Activated CD8-positive, alpha-beta memory T cell treated with anti-CD3 and anti-CD28 coated beads, Interleukin-2, amount 50 U/mL, for 1 hour (primary cell): ENCODE results near the gene NPR2.

Experiments
- DNase-seq: peaks from one replicate; pipeline ENCODE4 v3.0.0-alpha.2; 2020; ENCODE audit errors: extremely low read depth

NPR2 gene

GRCh38 chr9:35832814-35833213, 41.4 kb downstream of the NPR2 start:
- no peak for DNase-seq

- DNase-seq, result no peak
Measured at GRCh38 chr9:35834260-35835215, 43.1 kb downstream of the NPR2 start.

GRCh38 chr9:35835216-35835632, 43.8 kb downstream of the NPR2 start:
- no peak for DNase-seq

- no peak for DNase-seq
Measured at GRCh38 chr9:35835766-35836165, 44.4 kb downstream of the NPR2 start.

GRCh38 chr9:35836595-35836994, 45.2 kb downstream of the NPR2 start:
- no peak for DNase-seq

GRCh38 chr9:35839926-35840325, 48.5 kb downstream of the NPR2 start:
- no peak for DNase-seq

- no peak for DNase-seq
Measured at GRCh38 chr9:35840881-35841644, 49.7 kb downstream of the NPR2 start.

GRCh38 chr9:35841645-35841900, 50.2 kb downstream of the NPR2 start:
- DNase-seq, result no peak

- DNase-seq, result no peak
Measured at GRCh38 chr9:35842020-35842745, 50.8 kb downstream of the NPR2 start.

- no peak for DNase-seq
Measured at GRCh38 chr9:35842795-35843194, 51.4 kb downstream of the NPR2 start.

GRCh38 chr9:35844628-35845270, 53.4 kb downstream of the NPR2 start:
- DNase-seq, result peak; percentile 12

GRCh38 chr9:35845824-35846771, 54.7 kb downstream of the NPR2 start:
- DNase-seq, result no peak

GRCh38 chr9:35847792-35848572, 56.6 kb downstream of the NPR2 start:
- DNase-seq, result no peak

GRCh38 chr9:35852267-35852815, 61.0 kb downstream of the NPR2 start:
- DNase-seq, result no peak

- no peak for DNase-seq
Measured at GRCh38 chr9:35852876-35853865, 61.8 kb downstream of the NPR2 start.

GRCh38 chr9:35854091-35854762, 62.8 kb downstream of the NPR2 start:
- DNase-seq, result no peak

GRCh38 chr9:35856206-35856605, 64.8 kb downstream of the NPR2 start:
- no peak for DNase-seq

- DNase-seq, result no peak
Measured at GRCh38 chr9:35856882-35857281, 65.5 kb downstream of the NPR2 start.
